ENCODE measurements around the gene AMBN.

The AMBN gene

GRCh38 chr4:70601422-70602039 is 9.5 kb downstream of the AMBN start:
- H3K4me3 Mint-ChIP-seq = no peak overlapping the region
- no peaks in the 10 kb centered on the region for H3K9me3 Mint-ChIP-seq
- no peaks in the 10 kb centered on the region for H3K27me3 Mint-ChIP-seq (ENCODE audit: low read depth, poor library complexity)
- H3K4me1 Mint-ChIP-seq = peaks cover 13% of the 10 kb centered on the region
- no peak overlapping the region for H3K27ac Mint-ChIP-seq
- H3K36me3 Mint-ChIP-seq (ENCODE audit: low read depth) = no peaks in the 10 kb centered on the region
- TF ChIP-seq, protein P1, sequence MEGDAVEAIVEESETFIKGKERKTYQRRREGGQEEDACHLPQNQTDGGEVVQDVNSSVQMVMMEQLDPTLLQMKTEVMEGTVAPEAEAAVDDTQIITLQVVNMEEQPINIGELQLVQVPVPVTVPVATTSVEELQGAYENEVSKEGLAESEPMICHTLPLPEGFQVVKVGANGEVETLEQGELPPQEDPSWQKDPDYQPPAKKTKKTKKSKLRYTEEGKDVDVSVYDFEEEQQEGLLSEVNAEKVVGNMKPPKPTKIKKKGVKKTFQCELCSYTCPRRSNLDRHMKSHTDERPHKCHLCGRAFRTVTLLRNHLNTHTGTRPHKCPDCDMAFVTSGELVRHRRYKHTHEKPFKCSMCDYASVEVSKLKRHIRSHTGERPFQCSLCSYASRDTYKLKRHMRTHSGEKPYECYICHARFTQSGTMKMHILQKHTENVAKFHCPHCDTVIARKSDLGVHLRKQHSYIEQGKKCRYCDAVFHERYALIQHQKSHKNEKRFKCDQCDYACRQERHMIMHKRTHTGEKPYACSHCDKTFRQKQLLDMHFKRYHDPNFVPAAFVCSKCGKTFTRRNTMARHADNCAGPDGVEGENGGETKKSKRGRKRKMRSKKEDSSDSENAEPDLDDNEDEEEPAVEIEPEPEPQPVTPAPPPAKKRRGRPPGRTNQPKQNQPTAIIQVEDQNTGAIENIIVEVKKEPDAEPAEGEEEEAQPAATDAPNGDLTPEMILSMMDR (IDR thresholded peaks at IDR 0.05) = peak; percentile 78
- peak; percentile 67 for DNase-seq

DNA sequence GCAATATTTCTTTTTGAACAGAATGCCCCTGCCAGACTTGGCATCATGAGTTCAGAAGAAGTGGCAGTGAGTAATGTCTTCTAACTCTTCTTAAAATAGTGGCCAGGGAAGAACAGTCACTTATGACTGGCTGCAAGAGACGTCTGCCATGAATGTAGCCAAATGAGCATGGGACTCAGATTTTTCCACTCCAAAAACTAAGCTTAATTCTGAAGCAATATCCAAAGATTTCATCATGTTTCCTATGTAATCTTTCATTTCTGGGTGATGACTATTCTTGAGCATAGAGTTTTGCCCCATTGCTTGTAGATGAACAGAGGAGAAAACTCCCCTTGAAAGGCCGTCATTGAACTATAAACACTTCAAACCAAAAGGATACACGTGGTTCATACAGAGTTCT is 11.8 kb downstream of the AMBN start:
- Mint-ChIP-seq H3K4me3 (no peak overlapping the region), H3K36me3 (ENCODE audit: low read depth) (no peaks in the 10 kb centered on the region), H3K4me1 (peaks cover 13% of the 10 kb centered on the region), H3K27me3 (ENCODE audit: low read depth, poor library complexity) (peaks cover 3% of the 10 kb centered on the region), H3K9me3 (no peaks in the 10 kb centered on the region), H3K27ac (no peak overlapping the region)
- no peak for DNase-seq
- TF ChIP-seq, protein P1 (IDR thresholded peaks at IDR 0.05) = no peak

DNA sequence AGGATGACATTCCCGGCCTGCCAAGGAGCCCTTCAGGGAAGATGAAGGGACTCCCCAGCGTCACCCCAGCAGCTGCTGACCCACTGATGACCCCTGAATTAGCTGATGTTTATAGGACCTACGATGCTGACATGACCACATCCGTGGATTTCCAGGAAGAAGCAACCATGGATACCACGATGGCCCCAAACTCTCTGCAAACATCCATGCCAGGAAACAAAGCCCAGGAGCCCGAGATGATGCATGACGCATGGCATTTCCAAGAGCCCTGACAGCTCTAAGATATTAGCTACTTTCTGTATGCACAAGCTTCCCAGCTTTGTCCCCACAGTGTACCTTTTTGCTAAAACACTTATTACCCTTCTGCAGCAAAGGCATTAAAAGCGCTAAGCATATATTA is 14.4 kb downstream of the AMBN start:
- Mint-ChIP-seq H3K27ac (no peak overlapping the region), H3K4me1 (peaks cover under 1% of the 10 kb centered on the region), H3K27me3 (ENCODE audit: low read depth, poor library complexity) (peaks cover 3% of the 10 kb centered on the region), H3K9me3 (no peaks in the 10 kb centered on the region), H3K4me3 (no peak overlapping the region), H3K36me3 (ENCODE audit: low read depth) (no peaks in the 10 kb centered on the region)
- TF ChIP-seq, protein P1 (IDR thresholded peaks at IDR 0.05) = no peak
- no peak for DNase-seq

DNA sequence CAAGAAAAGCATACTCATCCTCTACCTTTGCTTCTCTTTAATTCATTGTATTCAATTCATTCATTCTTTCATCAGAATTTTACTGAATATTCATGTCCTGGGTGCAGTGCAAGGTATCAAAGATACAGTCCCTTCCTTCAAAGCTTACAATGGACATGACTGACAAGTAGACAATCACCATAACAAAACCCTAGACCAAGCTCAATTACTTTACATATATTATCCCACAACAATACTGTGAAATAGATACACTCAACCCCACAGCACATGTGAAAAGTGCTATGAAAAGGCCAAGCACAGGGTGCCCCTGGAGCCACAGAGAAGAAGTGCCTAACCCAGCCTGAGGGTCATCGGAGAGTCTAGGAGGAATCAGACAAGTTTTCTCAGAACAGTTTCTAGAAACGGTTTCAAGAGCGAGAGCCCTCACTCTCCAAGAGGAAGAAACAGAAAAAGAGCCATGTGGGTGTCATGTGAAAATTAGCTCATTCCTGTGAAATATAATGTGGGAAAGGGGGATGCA is 15.3 kb downstream of the AMBN start:
- no peak overlapping the region for H3K27ac Mint-ChIP-seq
- no peaks in the 10 kb centered on the region for H3K9me3 Mint-ChIP-seq
- TF ChIP-seq, protein P1 (IDR thresholded peaks at IDR 0.05) = no peak
- peaks cover 3% of the 10 kb centered on the region for H3K27me3 Mint-ChIP-seq (ENCODE audit: low read depth, poor library complexity)
- no peaks in the 10 kb centered on the region for H3K36me3 Mint-ChIP-seq (ENCODE audit: low read depth)
- no peak overlapping the region for H3K4me3 Mint-ChIP-seq
- no peak for DNase-seq
- no peaks in the 10 kb centered on the region for H3K4me1 Mint-ChIP-seq

DNA sequence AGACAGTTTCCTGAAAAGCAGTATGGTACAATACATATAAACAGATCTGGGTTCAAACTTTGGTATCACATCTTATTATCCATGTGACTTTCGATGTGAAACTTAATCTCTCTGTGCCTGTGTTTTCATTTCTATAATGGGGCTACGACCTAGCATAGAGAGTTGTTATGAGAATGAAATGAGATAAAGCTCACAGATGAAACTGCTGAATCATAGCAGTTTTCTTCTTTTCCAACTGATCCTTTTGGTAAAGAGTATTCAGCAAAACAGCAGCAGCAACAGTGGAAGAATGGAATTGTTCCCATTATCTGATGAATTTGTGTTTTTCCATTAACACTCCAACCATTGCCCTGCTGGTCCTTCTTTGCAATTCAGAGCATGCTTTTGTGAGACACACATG is 16.3 kb downstream of the AMBN start:
- H3K36me3 Mint-ChIP-seq (ENCODE audit: low read depth) = no peaks in the 10 kb centered on the region
- no peak overlapping the region for H3K27ac Mint-ChIP-seq
- no peaks in the 10 kb centered on the region for H3K9me3 Mint-ChIP-seq
- no peak for DNase-seq
- H3K4me1 Mint-ChIP-seq = peaks cover 4% of the 10 kb centered on the region
- H3K27me3 Mint-ChIP-seq (ENCODE audit: low read depth, poor library complexity) = peaks cover 3% of the 10 kb centered on the region
- H3K4me3 Mint-ChIP-seq = no peak overlapping the region
- TF ChIP-seq, protein P1 (IDR thresholded peaks at IDR 0.05) = no peak

All from nephron progenitor cell (in vitro differentiated cells).